H1 (cell line): ENCODE measurements around the gene GDF3. TPM values are rescaled to one million over a fixed set of nuclear protein-coding genes. Genes with fewer than 3 reads are reported as not detected.

Experiments used
- ASH2L ChIP-seq: fragments of 200-600, 300-600 bp; sonication (generic); IDR thresholded peaks from one replicate; pipeline ENCODE4 v1.7.1; 2017; ENCODE audit warnings: low read length
- BCL11A ChIP-seq, 2 experiments: IDR thresholded peaks; one replicate each; pipeline ENCODE4 v1.6.1; 2011; ENCODE audit warnings: low read depth in 2 of 2, low read length in 2 of 2, mild to moderate bottlenecking in 2 of 2
- BRCA1 ChIP-seq: IDR thresholded peaks from 2 replicates; pipeline ENCODE4 v1.6.1; 2012; ENCODE audit warnings: low read depth, low read length, improper control_type of control experiment
- CBX8 ChIP-seq: fragments of 300-800, 300-1000 bp; sonication (generic); IDR thresholded peaks from 2 replicates; pipeline ENCODE4 v1.7.1; 2016; ENCODE audit warnings: low read depth, low read length, borderline replicate concordance
- KDM5A ChIP-seq: fragments of 200-600 bp; IDR thresholded peaks from 2 replicates; pipeline ENCODE4 v1.7.1; 2012; ENCODE audit warnings: mild to moderate bottlenecking, low read length, inconsistent platforms, mixed read lengths
- MAX ChIP-seq: IDR thresholded peaks from 2 replicates; pipeline ENCODE4 v1.6.1; 2012; ENCODE audit warnings: inconsistent platforms
- NANOG ChIP-seq: IDR thresholded peaks from 2 replicates; pipeline ENCODE4 v1.6.1; 2011; ENCODE audit warnings: low read length, low read depth, mild to moderate bottlenecking, inconsistent platforms; ENCODE audit not compliant: insufficient read depth, poor library complexity, severe bottlenecking
- POU5F1 ChIP-seq: IDR thresholded peaks from 2 replicates; pipeline ENCODE4 v1.6.1; 2011; ENCODE audit warnings: low read depth, mild to moderate bottlenecking, low read length, moderate library complexity
- RBBP5 ChIP-seq: IDR thresholded peaks from 2 replicates; pipeline ENCODE4 v1.7.1; 2012; ENCODE audit warnings: low read depth, mild to moderate bottlenecking, inconsistent platforms, low read length, moderate library complexity, borderline replicate concordance
- SIN3A ChIP-seq, 2 experiments: IDR thresholded peaks in 1 of 2; conservative IDR thresholded peaks in 1 of 2; 2 replicates each; pipeline ENCODE4 v1.6.1; 2011 to 2012; ENCODE audit warnings: low read length in 2 of 2, improper control_type of control experiment in 1 of 2, low read depth in 1 of 2, mild to moderate bottlenecking in 1 of 2
- SP4 ChIP-seq: IDR thresholded peaks from 2 replicates; pipeline ENCODE4 v1.6.1; 2012; ENCODE audit warnings: low read length, inconsistent platforms
- SUZ12 ChIP-seq: fragments of 200-600 bp; sonication (generic); IDR thresholded peaks from 2 replicates; pipeline ENCODE4 v1.6.1; 2012; ENCODE audit warnings: mild to moderate bottlenecking, inconsistent platforms, low read length, moderate library complexity, mixed read lengths
- TAF1 ChIP-seq: IDR thresholded peaks from 2 replicates; pipeline ENCODE4 v1.6.1; 2011; ENCODE audit warnings: mild to moderate bottlenecking, low read depth, low read length
- TEAD4 ChIP-seq: IDR thresholded peaks from 2 replicates; pipeline ENCODE4 v1.6.1; 2012; ENCODE audit warnings: low read depth, low read length, inconsistent platforms, mixed read lengths
- ZNF274 ChIP-seq: IDR thresholded peaks from 2 replicates; pipeline ENCODE4 v1.7.0; 2012; ENCODE audit warnings: low read length, borderline replicate concordance; ENCODE audit errors: extremely low read depth
- polyA plus RNA-seq, 7 experiments: library from polyadenylated mRNA; depleted of rRNA in 3 of 7; stranded (reverse) in 5 of 7; unstranded in 2 of 7; fragments of >200 nt in 5 of 7; fragments of 200-250 nt in 2 of 7; gene quantifications; 1 replicate in 5 of 7; 2 replicates in 1 of 7; 4 replicates in 1 of 7; pipeline versions ENCODE4 v1.2.1 to v1.2.3, GENCODE V29; 2011 to 2013; ENCODE audit warnings: missing spikeins in 2 of 7, mixed read lengths in 2 of 7
- total RNA-seq: library from RNA; stranded (reverse); fragmentation: NEBNext Ultra II Directional; extraction: Animal tissue kit (Norgen Biotek cat#: 25700); gene quantifications from 2 replicates; pipeline ENCODE4 v1.2.1, GENCODE V29; 2021

GDF3 gene
- total and polyA plus RNA-seq, 2 of the 8 experiments (the other 6 are each of a cell fraction or from before 2014, with no cell fraction given), result 4.3 to 16.8 TPM

GRCh38 chr12:7642876-7643309 is 52.7 kb downstream of the GDF3 start (continued):
- TF ChIP-seq ASH2L, result no peak
- no peak for TF ChIP-seq ZNF274
- 0 out of 2 replicates have a peak, but pooled peaks have one; percentile 44 for TF ChIP-seq SP4
- no peak for TF ChIP-seq KDM5A
- no peak for TF ChIP-seq BRCA1
- TF ChIP-seq CBX8, result no peak
- TF ChIP-seq SIN3A (conservative IDR thresholded peaks at IDR 0.05 in 1 of 2, IDR thresholded peaks at IDR 0.05 in 1 of 2; ENCODE audit: low read depth in 1 of 2, low read length in 2 of 2), result peak; percentile 71 to 72; a peak in 1 of 4 replicates
- TF ChIP-seq RBBP5, result no peak
- 0 out of 2 replicates have a peak, but pooled peaks have one; percentile 4 for TF ChIP-seq POU5F1
- TF ChIP-seq MAX, result peak; percentile 74; the same call in 1 of the 2 replicates
- TF ChIP-seq SUZ12, result no peak
- no peak for TF ChIP-seq TEAD4
- no peak for TF ChIP-seq TAF1
- TF ChIP-seq BCL11A (IDR thresholded peaks at IDR 0.05; ENCODE audit: low read depth in 2 of 2, low read length in 2 of 2), result peak in 1 of 2 experiments; percentile 1
- TF ChIP-seq NANOG, result no peak
